Type B pancreatic cell (in vitro differentiated cells): ENCODE data around the gene RPP25L. TPM values are rescaled to one million over a fixed set of nuclear protein-coding genes. Genes with fewer than 3 reads are reported as not detected.
A peak's percentile ranks its signal among the peaks of the same experiment; 100 is the strongest.

Source experiments
- DNase-seq: peaks from one replicate; pipeline ENCODE4 v3.0.0; 2021; ENCODE audit warnings: mixed read lengths; ENCODE audit not compliant: unreplicated experiment; ENCODE audit errors: extremely low spot score
- H3K27ac Mint-ChIP-seq: 2 replicates; pipeline ENCODE4 v1.8.0; 2021; ENCODE audit warnings: mild to moderate bottlenecking, mixed read lengths
- H3K27me3 Mint-ChIP-seq: 2 replicates; pipeline ENCODE4 v1.8.0; 2021; ENCODE audit warnings: mixed read lengths
- H3K36me3 Mint-ChIP-seq: 2 replicates; pipeline ENCODE4 v1.8.0; 2021; ENCODE audit warnings: mixed read lengths
- H3K4me1 Mint-ChIP-seq: one replicate; pipeline ENCODE4 v1.8.0; 2021; ENCODE audit warnings: mixed read lengths; ENCODE audit not compliant: unreplicated experiment
- H3K4me3 Mint-ChIP-seq: 2 replicates; pipeline ENCODE4 v1.8.0; 2021; ENCODE audit warnings: mild to moderate bottlenecking, mixed read lengths
- H3K9me3 Mint-ChIP-seq: 2 replicates; pipeline ENCODE4 v1.8.0; 2021; ENCODE audit warnings: mixed read lengths
- CTCF ChIP-seq: fragments of 200-600 bp; sonication (generic); conservative IDR thresholded peaks from 2 replicates; pipeline ENCODE4 v1.5.0; 2021; ENCODE audit warnings: antibody characterized with exemption, mild to moderate bottlenecking
- total RNA-seq: library from RNA; stranded (reverse); gene quantifications from 2 replicates; pipeline ENCODE4 v1.2.1, GENCODE V29; 2021; ENCODE audit warnings: low replicate concordance

Gene RPP25L
- total RNA-seq, 1 donor from 2014 or later = 31.8 TPM

DNA sequence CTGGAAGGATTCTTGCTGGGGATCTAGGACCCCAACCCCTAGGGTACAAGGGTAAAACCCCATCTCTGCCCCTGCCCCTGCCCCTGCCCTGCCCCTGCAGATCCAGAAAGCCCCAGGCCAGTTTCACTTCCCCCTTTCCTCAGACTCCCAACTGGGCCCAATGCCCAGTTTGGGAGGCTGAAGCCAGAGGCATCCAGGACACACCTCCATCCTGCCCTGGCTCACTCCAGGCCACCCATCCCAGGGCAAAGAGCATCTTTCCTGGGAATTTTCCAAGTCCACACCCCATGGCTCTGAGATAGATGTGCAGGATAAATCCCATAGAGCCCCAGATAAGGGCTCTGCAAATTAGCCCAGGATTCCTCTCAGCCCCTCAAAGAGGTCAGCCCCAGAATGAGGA lies 39.8 kb downstream of the RPP25L start:
- H3K27me3 Mint-ChIP-seq = peaks cover 44% of the 10 kb centered on the region
- H3K9me3 Mint-ChIP-seq = no peaks in the 10 kb centered on the region
- peaks cover 3% of the 10 kb centered on the region for H3K36me3 Mint-ChIP-seq
- H3K27ac Mint-ChIP-seq = no peak overlapping the region
- no peak for DNase-seq
- peaks cover 47% of the 10 kb centered on the region for H3K4me1 Mint-ChIP-seq
- TF ChIP-seq CTCF = no peak
- no peak overlapping the region for H3K4me3 Mint-ChIP-seq

DNA sequence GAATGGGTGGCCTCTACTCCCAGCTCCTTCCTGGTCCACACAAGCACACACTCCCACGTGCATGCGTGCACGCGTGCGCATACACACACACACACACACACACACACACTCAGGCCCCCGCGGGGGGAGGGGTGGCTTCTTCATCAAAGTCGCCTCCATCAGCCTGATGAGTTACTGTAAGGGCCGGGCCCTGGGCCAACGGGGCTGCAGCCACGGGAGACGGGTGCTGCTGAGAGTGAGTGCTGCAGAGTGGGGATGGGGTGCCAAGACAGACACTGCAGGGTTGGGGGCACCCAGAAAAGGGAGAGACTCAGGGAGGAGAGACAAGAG lies 40.5 kb downstream of the RPP25L start:
- peaks cover 43% of the 10 kb centered on the region for H3K27me3 Mint-ChIP-seq
- H3K9me3 Mint-ChIP-seq = no peaks in the 10 kb centered on the region
- peaks cover 51% of the 10 kb centered on the region for H3K4me1 Mint-ChIP-seq
- no peak for TF ChIP-seq CTCF
- H3K27ac Mint-ChIP-seq = no peak overlapping the region
- peaks cover 3% of the 10 kb centered on the region for H3K36me3 Mint-ChIP-seq
- no peak overlapping the region for H3K4me3 Mint-ChIP-seq
- DNase-seq = no peak

DNA sequence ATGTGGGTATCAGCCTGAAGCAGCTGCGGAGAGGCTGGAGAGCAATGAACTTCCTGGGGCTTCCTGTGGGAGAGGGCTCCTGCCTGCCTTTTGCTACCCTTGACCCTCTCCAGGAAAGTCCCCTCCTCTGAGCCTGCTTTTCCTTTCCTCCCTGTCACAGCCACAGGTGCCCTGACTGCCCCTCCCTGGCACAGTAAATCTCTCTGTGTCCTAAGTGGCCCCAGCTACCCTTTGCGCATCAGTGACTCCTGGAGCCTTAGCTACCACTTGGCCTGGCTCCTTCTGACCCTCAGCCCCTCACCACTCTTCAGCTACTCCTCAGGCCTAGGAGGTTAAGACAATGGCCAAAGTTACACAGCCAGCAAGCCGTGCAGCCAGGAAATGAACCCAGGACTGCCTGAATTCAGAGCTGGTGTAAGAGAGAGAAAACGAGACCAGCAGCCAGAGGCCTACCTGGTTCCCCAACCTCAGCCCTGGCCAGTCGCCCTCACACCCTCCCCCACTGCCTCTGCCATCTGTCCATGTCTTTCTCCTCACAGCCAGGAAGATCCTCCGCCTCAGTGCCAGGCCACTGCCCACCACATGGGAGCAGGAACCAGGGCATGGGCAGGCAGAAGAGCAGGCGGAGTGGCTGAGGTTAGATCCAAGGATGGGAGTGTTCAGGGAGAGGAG lies 41.0 kb downstream of the RPP25L start:
- Mint-ChIP-seq H3K27ac (peak overlapping the region; percentile 26), H3K4me3 (no peak overlapping the region), H3K27me3 (peaks cover 38% of the 10 kb centered on the region), H3K9me3 (no peaks in the 10 kb centered on the region), H3K36me3 (peaks cover 3% of the 10 kb centered on the region), H3K4me1 (peaks cover 46% of the 10 kb centered on the region)
- TF ChIP-seq CTCF = no peak
- no peak for DNase-seq

DNA sequence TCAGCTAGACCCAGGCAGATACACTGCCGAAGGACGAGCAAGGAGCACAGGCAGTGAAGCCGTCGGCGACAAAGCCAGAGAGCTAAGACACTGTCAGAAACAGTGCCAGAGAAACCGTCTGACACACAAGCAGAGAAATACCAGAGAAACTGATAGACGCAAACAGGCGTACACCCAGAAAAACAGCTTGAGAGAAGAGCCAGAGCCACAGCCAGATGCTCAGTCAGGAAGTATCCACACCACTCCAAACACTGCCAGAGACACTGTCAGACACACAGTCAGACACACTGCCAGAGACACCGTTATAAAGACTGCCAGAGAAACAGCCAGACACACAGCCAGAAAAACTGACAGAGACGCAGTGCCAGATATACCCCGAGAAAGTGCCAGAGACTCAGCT lies 41.5 kb downstream of the RPP25L start:
- H3K4me3 Mint-ChIP-seq = no peak overlapping the region
- H3K27ac Mint-ChIP-seq = no peak overlapping the region
- peaks cover 35% of the 10 kb centered on the region for H3K27me3 Mint-ChIP-seq
- no peaks in the 10 kb centered on the region for H3K9me3 Mint-ChIP-seq
- DNase-seq = no peak
- TF ChIP-seq CTCF = no peak
- H3K36me3 Mint-ChIP-seq = peaks cover 3% of the 10 kb centered on the region
- peaks cover 43% of the 10 kb centered on the region for H3K4me1 Mint-ChIP-seq

GRCh38 chr9:34568774-34569173 lies 43.1 kb downstream of the RPP25L start:
- no peak overlapping the region for H3K27ac Mint-ChIP-seq
- H3K4me3 Mint-ChIP-seq = no peak overlapping the region
- DNase-seq = no peak
- peaks cover 37% of the 10 kb centered on the region for H3K27me3 Mint-ChIP-seq
- H3K36me3 Mint-ChIP-seq = peaks cover 7% of the 10 kb centered on the region
- no peak for TF ChIP-seq CTCF
- no peaks in the 10 kb centered on the region for H3K9me3 Mint-ChIP-seq
- H3K4me1 Mint-ChIP-seq = peaks cover 50% of the 10 kb centered on the region

GRCh38 chr9:34568133-34568532 lies 43.8 kb downstream of the RPP25L start:
- Mint-ChIP-seq H3K36me3 (peaks cover 13% of the 10 kb centered on the region), H3K27ac (no peak overlapping the region), H3K27me3 (peaks cover 41% of the 10 kb centered on the region)

More at GRCh38 chr9:34568133-34568532, 43.8 kb downstream of the RPP25L start:
- no peak overlapping the region for H3K4me3 Mint-ChIP-seq
- H3K9me3 Mint-ChIP-seq = no peaks in the 10 kb centered on the region
- peaks cover 49% of the 10 kb centered on the region for H3K4me1 Mint-ChIP-seq
- no peak for TF ChIP-seq CTCF
- no peak for DNase-seq
